ENCODE data around the gene EIF4E1B. TPM values are rescaled to one million over a fixed set of nuclear protein-coding genes. Genes with fewer than 3 reads are reported as not detected.
"Not testable (repeated sequence)": the region's sequence is repeated elsewhere in the genome, so short reads cannot be mapped to it uniquely, and the experiment has no call there.

The EIF4E1B gene
- total RNA-seq, 1 donor from 2014 or later: not detected

DNA sequence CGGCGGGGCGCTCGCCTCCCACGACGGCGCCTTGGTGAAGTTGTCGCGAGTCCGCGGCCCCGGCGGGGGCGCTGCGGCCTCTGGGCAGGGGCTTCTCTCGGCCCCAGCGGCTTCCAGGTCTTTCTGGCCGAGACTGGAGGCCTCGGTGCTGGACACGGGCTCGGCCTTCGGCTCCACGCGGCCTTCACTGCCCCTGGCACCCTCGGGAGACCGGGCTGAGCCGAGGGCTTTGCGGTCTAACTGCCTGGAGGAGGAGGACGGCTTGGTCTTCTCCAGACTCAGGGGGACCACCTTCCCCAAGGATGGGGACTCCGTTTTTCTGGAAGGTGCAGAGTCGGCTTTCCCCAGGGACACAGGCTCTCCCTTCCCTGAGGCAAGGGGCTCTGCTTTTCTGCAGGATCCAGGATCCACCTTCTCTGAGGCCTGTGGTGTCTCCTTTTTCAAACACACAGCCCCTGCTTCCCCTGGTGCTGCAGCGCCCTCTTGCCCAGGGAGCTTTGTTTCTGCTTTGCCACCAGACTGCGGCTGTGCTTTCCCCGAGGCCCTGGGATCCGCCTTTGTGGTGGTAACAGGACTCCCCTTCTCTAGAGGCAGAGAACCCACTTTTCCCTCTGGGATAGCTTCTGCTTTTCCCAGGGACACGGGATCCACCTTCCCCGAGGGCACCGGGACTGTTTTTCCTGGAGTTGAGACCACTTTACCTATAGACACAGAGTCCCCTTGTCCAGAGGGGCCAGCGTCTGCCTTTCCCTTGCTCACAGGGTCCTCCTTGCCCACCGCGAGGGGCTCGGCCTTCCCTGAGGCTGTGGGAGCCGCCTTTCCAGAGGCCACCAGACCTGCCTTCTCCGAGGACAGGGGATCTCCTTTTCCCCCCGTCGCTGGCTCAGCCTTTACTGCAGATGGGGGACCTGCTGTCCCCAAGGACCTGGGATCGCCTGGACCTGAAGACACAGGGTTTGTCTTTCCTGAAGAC, 32.8 kb upstream of the EIF4E1B start:
- no peaks in the 10 kb centered on the region for H3K36me3 Mint-ChIP-seq (ENCODE audit: unreplicated experiment)
- no peak overlapping the region for H3K27ac Mint-ChIP-seq (ENCODE audit: unreplicated experiment)
- DNase-seq (ENCODE audit: extremely low spot score, unreplicated experiment): no peak
- TF ChIP-seq, protein P1, sequence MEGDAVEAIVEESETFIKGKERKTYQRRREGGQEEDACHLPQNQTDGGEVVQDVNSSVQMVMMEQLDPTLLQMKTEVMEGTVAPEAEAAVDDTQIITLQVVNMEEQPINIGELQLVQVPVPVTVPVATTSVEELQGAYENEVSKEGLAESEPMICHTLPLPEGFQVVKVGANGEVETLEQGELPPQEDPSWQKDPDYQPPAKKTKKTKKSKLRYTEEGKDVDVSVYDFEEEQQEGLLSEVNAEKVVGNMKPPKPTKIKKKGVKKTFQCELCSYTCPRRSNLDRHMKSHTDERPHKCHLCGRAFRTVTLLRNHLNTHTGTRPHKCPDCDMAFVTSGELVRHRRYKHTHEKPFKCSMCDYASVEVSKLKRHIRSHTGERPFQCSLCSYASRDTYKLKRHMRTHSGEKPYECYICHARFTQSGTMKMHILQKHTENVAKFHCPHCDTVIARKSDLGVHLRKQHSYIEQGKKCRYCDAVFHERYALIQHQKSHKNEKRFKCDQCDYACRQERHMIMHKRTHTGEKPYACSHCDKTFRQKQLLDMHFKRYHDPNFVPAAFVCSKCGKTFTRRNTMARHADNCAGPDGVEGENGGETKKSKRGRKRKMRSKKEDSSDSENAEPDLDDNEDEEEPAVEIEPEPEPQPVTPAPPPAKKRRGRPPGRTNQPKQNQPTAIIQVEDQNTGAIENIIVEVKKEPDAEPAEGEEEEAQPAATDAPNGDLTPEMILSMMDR (IDR thresholded peaks at IDR 0.05): no peak
- no peaks in the 10 kb centered on the region for H3K27me3 Mint-ChIP-seq (ENCODE audit: unreplicated experiment)
- H3K4me3 Mint-ChIP-seq (ENCODE audit: unreplicated experiment): no peak overlapping the region
- no peaks in the 10 kb centered on the region for H3K4me1 Mint-ChIP-seq (ENCODE audit: unreplicated experiment)
- H3K9me3 Mint-ChIP-seq (ENCODE audit: unreplicated experiment): no peaks in the 10 kb centered on the region

GRCh38 chr5:176599749-176600430, 30.6 kb upstream of the EIF4E1B start:
- not testable (repeated sequence) for H3K27ac Mint-ChIP-seq (ENCODE audit: unreplicated experiment); H3K9me3 Mint-ChIP-seq (ENCODE audit: unreplicated experiment); H3K4me1 Mint-ChIP-seq (ENCODE audit: unreplicated experiment); H3K4me3 Mint-ChIP-seq (ENCODE audit: unreplicated experiment); H3K36me3 Mint-ChIP-seq (ENCODE audit: unreplicated experiment); DNase-seq (ENCODE audit: extremely low spot score, unreplicated experiment); H3K27me3 Mint-ChIP-seq (ENCODE audit: unreplicated experiment)

GRCh38 chr5:176601901-176602482, 28.5 kb upstream of the EIF4E1B start:
- no peaks in the 10 kb centered on the region for H3K27me3 Mint-ChIP-seq (ENCODE audit: unreplicated experiment)
- no peak for DNase-seq (ENCODE audit: extremely low spot score, unreplicated experiment)
- no peak overlapping the region for H3K27ac Mint-ChIP-seq (ENCODE audit: unreplicated experiment)
- no peaks in the 10 kb centered on the region for H3K36me3 Mint-ChIP-seq (ENCODE audit: unreplicated experiment)
- H3K4me3 Mint-ChIP-seq (ENCODE audit: unreplicated experiment): no peak overlapping the region
- TF ChIP-seq, protein P1 (IDR thresholded peaks at IDR 0.05): no peak
- H3K9me3 Mint-ChIP-seq (ENCODE audit: unreplicated experiment): no peaks in the 10 kb centered on the region
- no peaks in the 10 kb centered on the region for H3K4me1 Mint-ChIP-seq (ENCODE audit: unreplicated experiment)

DNA sequence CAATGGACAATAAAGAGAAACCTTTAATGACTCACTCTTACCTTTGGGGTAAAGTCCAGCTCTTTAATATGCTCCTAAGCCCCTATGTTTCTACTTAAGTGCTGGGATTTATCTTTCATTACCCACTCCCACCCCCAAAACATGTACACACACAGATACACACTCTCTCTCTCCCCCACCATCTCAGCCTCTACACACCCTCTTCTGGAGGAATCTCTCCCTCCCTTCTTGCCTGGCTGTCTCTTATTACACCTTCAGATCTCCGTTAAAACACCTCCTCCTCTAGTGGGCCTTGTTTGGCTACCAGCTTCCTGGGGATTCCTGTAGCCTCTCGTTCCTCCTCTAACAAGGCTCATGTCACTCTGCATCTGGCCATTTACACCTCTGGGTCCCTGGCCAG, 27.4 kb upstream of the EIF4E1B start:
- no peaks in the 10 kb centered on the region for H3K27me3 Mint-ChIP-seq (ENCODE audit: unreplicated experiment)
- DNase-seq (ENCODE audit: extremely low spot score, unreplicated experiment): no peak
- H3K9me3 Mint-ChIP-seq (ENCODE audit: unreplicated experiment): no peaks in the 10 kb centered on the region
- no peak overlapping the region for H3K27ac Mint-ChIP-seq (ENCODE audit: unreplicated experiment)
- TF ChIP-seq, protein P1 (IDR thresholded peaks at IDR 0.05): no peak
- no peaks in the 10 kb centered on the region for H3K36me3 Mint-ChIP-seq (ENCODE audit: unreplicated experiment)
- no peaks in the 10 kb centered on the region for H3K4me1 Mint-ChIP-seq (ENCODE audit: unreplicated experiment)
- H3K4me3 Mint-ChIP-seq (ENCODE audit: unreplicated experiment): no peak overlapping the region

- Mint-ChIP-seq H3K36me3 (ENCODE audit: unreplicated experiment) (no peaks in the 10 kb centered on the region), H3K4me1 (ENCODE audit: unreplicated experiment) (peaks cover 6% of the 10 kb centered on the region), H3K27me3 (ENCODE audit: unreplicated experiment) (no peaks in the 10 kb centered on the region), H3K27ac (ENCODE audit: unreplicated experiment) (no peak overlapping the region), H3K9me3 (ENCODE audit: unreplicated experiment) (no peaks in the 10 kb centered on the region), H3K4me3 (ENCODE audit: unreplicated experiment) (no peak overlapping the region)
- no peak for DNase-seq (ENCODE audit: extremely low spot score, unreplicated experiment)
- TF ChIP-seq, protein P1 (IDR thresholded peaks at IDR 0.05): no peak
Measured at GRCh38 chr5:176606032-176606431, 24.4 kb upstream of the EIF4E1B start.

All from osteocyte (in vitro differentiated cells).